ENCODE data around the gene CFP. TPM values are rescaled to one million over a fixed set of nuclear protein-coding genes. Genes with fewer than 3 reads are reported as not detected.
A peak's percentile ranks its signal among the peaks of the same experiment; 100 is the strongest.

The CFP gene
- total and polyA plus RNA-seq, 3 donors from 2014 or later, result 1.9 to 4.4 (median 2.8) TPM

- DNase-seq, result no peak
- Histone ChIP-seq H3K36me3 (ENCODE audit: low read depth, missing control alignments) (no peaks in the 10 kb centered on the region), H3K4me1 (no peaks in the 10 kb centered on the region), H3K4me3 (no peak overlapping the region), H3K27ac (no peak overlapping the region), H3K9me3 (no peaks in the 10 kb centered on the region), H3K27me3 (no peaks in the 10 kb centered on the region)
- no peak for TF ChIP-seq CTCF (IDR thresholded peaks at IDR 0.05)
- TF ChIP-seq POLR2A (IDR thresholded peaks at IDR 0.05), result no peak
- intact Hi-C loops (cut with DNase I; ENCODE audit: low total_unique reads), result no loop called here
- 91 to 94% methylated on average over 4 to 16 of the region's 20 CpGs for WGBS, 2 donors
Observed at GRCh38 chrX:47576021-47576898, 53.5 kb downstream of the CFP start.

- TF ChIP-seq CTCF (IDR thresholded peaks at IDR 0.05) (no peak), POLR2A (IDR thresholded peaks at IDR 0.05) (no peak)
- Histone ChIP-seq H3K4me1 (no peaks in the 10 kb centered on the region), H3K4me3 (no peak overlapping the region), H3K27ac (peak overlapping the region; percentile 44 to 75), H3K36me3 (ENCODE audit: low read depth, missing control alignments) (no peaks in the 10 kb centered on the region), H3K9me3 (no peaks in the 10 kb centered on the region), H3K27me3 (no peaks in the 10 kb centered on the region)
- 40 to 46% methylated on average over 3 to 16 of the region's 27 CpGs for WGBS, 2 donors
- intact Hi-C loops (cut with DNase I; ENCODE audit: low total_unique reads), result no loop called here
- DNase-seq, result no peak
Observed at GRCh38 chrX:47574547-47575301, 55.0 kb downstream of the CFP start.

GRCh38 chrX:47574076-47574546 is 55.6 kb downstream of the CFP start:
- Histone ChIP-seq H3K4me1 (no peaks in the 10 kb centered on the region), H3K4me3 (no peak overlapping the region), H3K27me3 (no peaks in the 10 kb centered on the region), H3K9me3 (no peaks in the 10 kb centered on the region), H3K27ac (peak overlapping the region; percentile 44 to 75), H3K36me3 (ENCODE audit: low read depth, missing control alignments) (no peaks in the 10 kb centered on the region)
- DNase-seq, result no peak
- WGBS, 2 donors, result no CpG with 5 or more reads among the region's 41 CpGs
- TF ChIP-seq POLR2A (IDR thresholded peaks at IDR 0.05) (no peak), CTCF (IDR thresholded peaks at IDR 0.05) (no peak)
- intact Hi-C loops (cut with DNase I; ENCODE audit: low total_unique reads), result no loop called here

GRCh38 chrX:47573341-47574075 is 56.2 kb downstream of the CFP start:
- H3K4me3 ChIP-seq, result no peak overlapping the region

More at GRCh38 chrX:47573341-47574075, 56.2 kb downstream of the CFP start:
- no peaks in the 10 kb centered on the region for H3K4me1 ChIP-seq
- WGBS, 2 donors, result 11 to 19% methylated on average over 7 to 10 of the region's 20 CpGs
- TF ChIP-seq CTCF (IDR thresholded peaks at IDR 0.05), result no peak
- TF ChIP-seq POLR2A (IDR thresholded peaks at IDR 0.05), result no peak
- no peaks in the 10 kb centered on the region for H3K27me3 ChIP-seq
- intact Hi-C loops (cut with DNase I; ENCODE audit: low total_unique reads), result no loop called here
- H3K27ac ChIP-seq, result peak overlapping the region; percentile 44 to 75
- DNase-seq, result peak; percentile 58
- H3K36me3 ChIP-seq (ENCODE audit: low read depth, missing control alignments), result no peaks in the 10 kb centered on the region
- no peaks in the 10 kb centered on the region for H3K9me3 ChIP-seq

Small RNA genes within 50 kb of the gene (microRNA-seq; reads per million reads assigned to microRNA genes)
- 0 to 0.70 reads per million in 2 donors for gene MIR4769 (ENCODE audit: borderline number of aligned reads in 2 of 2, borderline replicate concordance in 1 of 2)

Small RNA genes within 50 kb of the gene (small RNA-seq; reads per million reads assigned to genes)
- 0 reads per million in 2 donors for gene MIR4769

Other genes starting within 250 kb of the CFP start
- 1 to 10 TPM; 8.1 to 8.3 TPM for gene ZNF41, start 146.7 kb downstream of the CFP start, total RNA-seq
- 5.2 TPM for gene ZNF41, start 146.7 kb downstream of the CFP start, polyA plus RNA-seq (ENCODE audit: insufficient read depth, low read depth, low replicate concordance)
- 10 to 100 TPM; 29.8 to 44.3 TPM for gene ARAF, start 68.7 kb downstream of the CFP start, total RNA-seq
- gene ARAF, start 68.7 kb downstream of the CFP start, polyA plus RNA-seq (ENCODE audit: insufficient read depth, low read depth, low replicate concordance), result 34.4 TPM
- gene TIMP1, start 47.5 kb downstream of the CFP start, total RNA-seq, result 100 to 1,000 TPM; 535 to 995 TPM
- 708 TPM for gene TIMP1, start 47.5 kb downstream of the CFP start, polyA plus RNA-seq (ENCODE audit: insufficient read depth, low read depth, low replicate concordance)
- 1 to 10 TPM; 2.8 to 3.4 TPM for gene SYN1, start 10.1 kb downstream of the CFP start, total RNA-seq
- 3.5 TPM for gene SYN1, start 10.1 kb downstream of the CFP start, polyA plus RNA-seq (ENCODE audit: insufficient read depth, low read depth, low replicate concordance)
- gene ELK1, start 20.6 kb upstream of the CFP start, total RNA-seq, result 100 to 1,000 TPM; 102 to 114 TPM
- gene ELK1, start 20.6 kb upstream of the CFP start, polyA plus RNA-seq (ENCODE audit: insufficient read depth, low read depth, low replicate concordance), result 70.9 TPM
- 10 to 100 TPM; 63.8 to 72.0 TPM for gene UXT, start 29.2 kb upstream of the CFP start, total RNA-seq
- 79.9 TPM for gene UXT, start 29.2 kb upstream of the CFP start, polyA plus RNA-seq (ENCODE audit: insufficient read depth, low read depth, low replicate concordance)
- 1 to 10 TPM; 4.7 to 6.2 TPM for gene ZNF81, start 207.0 kb upstream of the CFP start, total RNA-seq
- gene ZNF81, start 207.0 kb upstream of the CFP start, polyA plus RNA-seq (ENCODE audit: insufficient read depth, low read depth, low replicate concordance), result 2.8 TPM